C4-2B (cell line): ENCODE results near the gene CALCB.
"Not testable (repeated sequence)": the region's sequence is repeated elsewhere in the genome, so short reads cannot be mapped to it uniquely, and the experiment has no call there.

Experiments used
- H3K27ac ChIP-seq: fragments of 450-650 bp; 2 replicates; pipeline ENCODE4 v1.5.1; 2017
- CTCF ChIP-seq: fragments of 450-650 bp; conservative IDR thresholded peaks from 2 replicates; pipeline ENCODE4 v1.5.1; 2017; ENCODE audit warnings: mild to moderate bottlenecking
- ZFX ChIP-seq: fragments of 450-650 bp; IDR thresholded peaks from 2 replicates; pipeline ENCODE4 v1.6.1; 2017

The CALCB gene

GRCh38 chr11:15038963-15039362, 34.4 kb upstream of the CALCB start:
- TF ChIP-seq ZFX = no peak
- TF ChIP-seq CTCF = no peak; the same call in 1 of the 2 replicates
- H3K27ac ChIP-seq = no peak overlapping the region

GRCh38 chr11:15045209-15045608, 28.2 kb upstream of the CALCB start:
- H3K27ac ChIP-seq = no peak overlapping the region
- TF ChIP-seq ZFX (no peak), CTCF (no peak)

DNA sequence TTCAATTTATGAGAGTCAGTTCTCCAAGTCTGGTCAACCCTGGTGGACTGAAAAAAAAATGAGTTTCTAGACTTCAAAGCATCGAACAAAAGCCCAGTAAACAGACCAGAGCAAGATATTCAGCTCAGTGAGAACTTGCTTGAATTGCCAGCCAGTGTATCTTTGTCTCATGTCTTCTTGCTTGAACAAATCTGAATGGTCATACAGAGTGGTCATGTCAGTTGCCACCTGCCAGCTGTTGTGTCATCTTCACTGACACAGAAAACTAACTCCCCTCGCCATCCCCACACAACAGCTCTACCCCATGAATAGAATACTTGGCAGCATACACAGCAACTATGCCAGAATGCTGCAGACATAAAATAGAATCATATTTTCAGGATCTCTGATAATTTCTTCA, 27.5 kb upstream of the CALCB start:
- no peak overlapping the region for H3K27ac ChIP-seq
- no peak for TF ChIP-seq CTCF
- TF ChIP-seq ZFX = no peak

- not testable (repeated sequence) for H3K27ac ChIP-seq
Observed at GRCh38 chr11:15046673-15047072, 26.7 kb upstream of the CALCB start.

- TF ChIP-seq ZFX = no peak
- no peak for TF ChIP-seq CTCF
- no peak overlapping the region for H3K27ac ChIP-seq
Observed at GRCh38 chr11:15048616-15049015, 24.8 kb upstream of the CALCB start.

DNA sequence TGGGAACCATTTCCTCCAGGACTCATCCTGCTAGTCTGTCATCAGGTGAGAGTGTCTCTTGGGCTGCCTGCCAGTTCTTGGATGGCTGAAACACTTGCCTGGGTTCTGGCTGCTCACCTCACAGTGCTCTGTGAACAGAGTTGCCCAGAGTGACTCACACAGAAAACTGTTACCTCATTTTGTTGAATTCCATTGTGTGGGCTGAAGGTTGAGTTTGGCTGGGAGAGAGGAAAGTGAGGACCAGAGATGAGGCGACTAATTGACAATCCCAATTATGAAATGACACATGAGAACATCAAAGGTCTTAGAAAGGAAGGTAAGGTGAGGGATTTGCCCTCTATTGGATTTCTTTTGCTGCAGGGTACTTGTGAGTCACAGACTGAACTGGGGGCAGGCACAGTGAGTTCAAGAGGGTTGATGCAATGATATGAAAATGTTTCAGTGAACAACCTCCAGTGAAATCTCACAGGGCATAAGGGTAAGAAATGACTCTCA, 20.2 kb upstream of the CALCB start:
- H3K27ac ChIP-seq = no peak overlapping the region
- no peak for TF ChIP-seq CTCF
- TF ChIP-seq ZFX = no peak

- TF ChIP-seq ZFX = no peak
- TF ChIP-seq CTCF = no peak
- no peak overlapping the region for H3K27ac ChIP-seq
Observed at GRCh38 chr11:15055620-15056356, 17.6 kb upstream of the CALCB start.

GRCh38 chr11:15057329-15057728, 16.1 kb upstream of the CALCB start:
- TF ChIP-seq CTCF = no peak
- TF ChIP-seq ZFX = no peak
- H3K27ac ChIP-seq = no peak overlapping the region
